Cardiac muscle cell (in vitro differentiated cells and primary cell): ENCODE measurements around the gene ASB7. TPM values are rescaled to one million over a fixed set of nuclear protein-coding genes. Genes with fewer than 3 reads are reported as not detected.

Experiments used
- DNase-seq, 2 donors: peaks; one replicate each; pipeline versions ENCODE4 v3.0.0 to v3.0.0-alpha.2; 2010 to 2017; ENCODE audit warnings: low read depth in 1 of 2, low spot score in 1 of 2
- H3K27ac ChIP-seq: fragments of 200-600 bp; sonication (generic); 2 replicates; pipeline ENCODE4 v1.5.1; 2016
- H3K27me3 ChIP-seq: fragments of 200-600 bp; sonication (generic); 2 replicates; pipeline ENCODE4 v1.6.0; 2016; ENCODE audit warnings: control low read depth
- H3K36me3 ChIP-seq: fragments of 200-600 bp; sonication (generic); 2 replicates; pipeline ENCODE4 v1.5.1; 2016; ENCODE audit warnings: control low read depth
- H3K4me1 ChIP-seq: fragments of 200-600 bp; sonication (generic); 2 replicates; pipeline ENCODE4 v1.8.1; 2017; ENCODE audit warnings: low read depth, mild to moderate bottlenecking, mixed run types
- H3K4me3 ChIP-seq: fragments of 200-600 bp; sonication (generic); 2 replicates; pipeline ENCODE4 v1.5.1; 2016; ENCODE audit warnings: mild to moderate bottlenecking
- H3K9me3 ChIP-seq: fragments of 200-600 bp; sonication (generic); 2 replicates; pipeline ENCODE4 v1.5.1; 2017; ENCODE audit warnings: low read depth, mild to moderate bottlenecking, control low read depth
- polyA plus RNA-seq: library from polyadenylated mRNA; unstranded; fragments of >200 nt; fragmentation: Nextera tagmentation; extraction: Ambion mirVana; gene quantifications from 2 replicates; pipeline ENCODE4 v1.2.1, GENCODE V29; 2016
- total RNA-seq: library from RNA; depleted of rRNA; stranded (reverse); fragments of >200 nt; gene quantifications from 2 replicates; pipeline ENCODE4 v1.2.3, GENCODE V29; 2016
- TF ChIP-seq, protein P1 (sequence below): IDR thresholded peaks from 2 replicates; pipeline ENCODE4 v1.5.1; 2012; ENCODE audit warnings: low read depth, mild to moderate bottlenecking, low read length

The ASB7 gene
- total and polyA plus RNA-seq, 2 experiments from 2014 or later, result 6.8 to 19.2 TPM

DNA sequence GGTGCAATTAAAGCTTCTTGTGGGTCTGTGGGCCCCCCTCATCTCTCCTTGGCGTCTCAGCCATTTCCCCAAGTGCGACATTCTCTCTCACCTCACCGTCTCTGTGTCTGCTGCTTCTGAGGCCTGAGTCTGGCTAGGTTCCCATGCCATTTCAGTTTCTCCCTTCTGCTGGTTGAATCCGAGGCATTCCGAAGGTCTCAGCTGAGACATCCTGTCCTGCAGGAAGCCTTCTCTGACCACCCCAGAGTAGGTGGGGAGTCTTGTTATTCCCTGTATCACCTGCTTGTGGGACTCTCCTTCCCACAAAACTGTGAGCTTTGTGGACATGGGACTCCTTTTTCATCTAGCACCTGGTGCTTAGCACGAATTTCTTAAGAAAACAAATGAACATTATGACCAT, 78.3 kb downstream of the ASB7 start:
- Histone ChIP-seq H3K36me3 (no peaks in the 10 kb centered on the region), H3K27ac (no peak overlapping the region), H3K4me1 (no peaks in the 10 kb centered on the region), H3K9me3 (no peaks in the 10 kb centered on the region), H3K27me3 (no peaks in the 10 kb centered on the region), H3K4me3 (no peak overlapping the region)
- no peak for DNase-seq
- TF ChIP-seq, protein P1, sequence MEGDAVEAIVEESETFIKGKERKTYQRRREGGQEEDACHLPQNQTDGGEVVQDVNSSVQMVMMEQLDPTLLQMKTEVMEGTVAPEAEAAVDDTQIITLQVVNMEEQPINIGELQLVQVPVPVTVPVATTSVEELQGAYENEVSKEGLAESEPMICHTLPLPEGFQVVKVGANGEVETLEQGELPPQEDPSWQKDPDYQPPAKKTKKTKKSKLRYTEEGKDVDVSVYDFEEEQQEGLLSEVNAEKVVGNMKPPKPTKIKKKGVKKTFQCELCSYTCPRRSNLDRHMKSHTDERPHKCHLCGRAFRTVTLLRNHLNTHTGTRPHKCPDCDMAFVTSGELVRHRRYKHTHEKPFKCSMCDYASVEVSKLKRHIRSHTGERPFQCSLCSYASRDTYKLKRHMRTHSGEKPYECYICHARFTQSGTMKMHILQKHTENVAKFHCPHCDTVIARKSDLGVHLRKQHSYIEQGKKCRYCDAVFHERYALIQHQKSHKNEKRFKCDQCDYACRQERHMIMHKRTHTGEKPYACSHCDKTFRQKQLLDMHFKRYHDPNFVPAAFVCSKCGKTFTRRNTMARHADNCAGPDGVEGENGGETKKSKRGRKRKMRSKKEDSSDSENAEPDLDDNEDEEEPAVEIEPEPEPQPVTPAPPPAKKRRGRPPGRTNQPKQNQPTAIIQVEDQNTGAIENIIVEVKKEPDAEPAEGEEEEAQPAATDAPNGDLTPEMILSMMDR, result no peak

DNA sequence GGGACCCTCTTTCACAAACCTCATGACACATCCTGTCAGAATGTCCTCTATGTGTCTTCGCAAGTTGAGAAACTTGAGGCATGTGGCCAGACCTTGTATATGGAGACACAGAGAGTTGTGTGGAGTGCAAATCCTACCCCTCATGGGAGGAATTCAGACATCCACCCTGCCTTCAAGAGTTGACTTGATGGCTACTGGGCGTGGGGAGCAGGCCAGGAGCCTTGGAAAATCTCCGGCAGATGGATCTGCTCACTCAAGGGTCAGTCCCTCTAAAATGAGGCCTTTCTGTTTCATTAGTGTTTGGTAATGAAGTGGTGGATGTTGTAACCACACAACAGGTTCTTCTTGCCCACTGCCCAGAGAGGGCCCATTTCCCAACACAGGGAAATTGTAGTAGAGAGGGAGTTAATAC, 79.0 kb downstream of the ASB7 start:
- Histone ChIP-seq H3K27ac (no peak overlapping the region), H3K9me3 (no peaks in the 10 kb centered on the region), H3K36me3 (no peaks in the 10 kb centered on the region), H3K4me3 (no peak overlapping the region), H3K27me3 (no peaks in the 10 kb centered on the region), H3K4me1 (no peaks in the 10 kb centered on the region)
- no peak for DNase-seq
- TF ChIP-seq, protein P1, result no peak

DNA sequence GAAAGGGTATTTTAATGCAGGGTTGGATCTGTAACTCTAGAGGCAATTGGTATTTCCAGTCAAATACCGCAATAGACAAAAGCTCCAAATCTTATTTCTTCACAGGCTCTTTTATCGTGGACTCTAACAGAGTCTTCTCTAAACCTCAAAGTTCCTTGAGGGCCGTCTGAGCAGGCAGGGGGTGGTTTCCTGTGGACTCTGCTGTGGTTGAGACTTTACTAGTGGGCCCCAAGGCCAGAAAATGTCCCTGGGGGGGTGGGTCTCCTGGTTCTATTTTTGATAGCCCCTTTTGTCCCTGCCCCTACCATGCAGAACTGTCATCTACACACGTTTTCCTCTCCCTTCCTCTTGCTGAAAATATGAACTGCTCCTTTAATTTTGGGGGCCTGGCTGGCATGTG, 80.1 kb downstream of the ASB7 start:
- Histone ChIP-seq H3K36me3 (no peaks in the 10 kb centered on the region), H3K27ac (no peak overlapping the region), H3K9me3 (no peaks in the 10 kb centered on the region), H3K27me3 (no peaks in the 10 kb centered on the region), H3K4me1 (no peaks in the 10 kb centered on the region), H3K4me3 (no peak overlapping the region)
- DNase-seq, result no peak
- TF ChIP-seq, protein P1, result no peak

DNA sequence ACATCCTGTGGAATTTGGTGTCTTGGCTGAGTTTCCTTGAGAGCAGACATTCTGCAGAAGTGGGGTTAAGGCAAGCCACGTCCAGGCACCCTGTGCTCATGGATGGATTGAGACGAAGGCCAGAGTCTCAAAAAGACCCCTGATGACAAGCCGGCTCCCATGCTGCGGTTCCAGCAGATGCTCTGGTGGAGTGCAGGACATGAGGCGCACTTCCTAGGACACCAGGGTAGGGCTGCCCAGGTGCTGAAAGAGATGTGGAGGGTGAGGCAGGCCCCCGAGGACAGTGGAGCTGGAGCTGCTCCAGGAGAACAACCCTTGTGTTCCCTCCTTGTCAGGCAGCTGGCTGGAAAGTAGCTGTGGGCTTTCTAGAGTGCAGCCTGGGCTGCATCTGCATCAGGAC, 81.0 kb downstream of the ASB7 start:
- no peaks in the 10 kb centered on the region for H3K4me1 ChIP-seq
- H3K4me3 ChIP-seq, result no peak overlapping the region
- no peaks in the 10 kb centered on the region for H3K36me3 ChIP-seq
- TF ChIP-seq, protein P1, result no peak
- H3K9me3 ChIP-seq, result no peaks in the 10 kb centered on the region
- H3K27me3 ChIP-seq, result no peaks in the 10 kb centered on the region
- DNase-seq, result no peak
- H3K27ac ChIP-seq, result no peak overlapping the region

DNA sequence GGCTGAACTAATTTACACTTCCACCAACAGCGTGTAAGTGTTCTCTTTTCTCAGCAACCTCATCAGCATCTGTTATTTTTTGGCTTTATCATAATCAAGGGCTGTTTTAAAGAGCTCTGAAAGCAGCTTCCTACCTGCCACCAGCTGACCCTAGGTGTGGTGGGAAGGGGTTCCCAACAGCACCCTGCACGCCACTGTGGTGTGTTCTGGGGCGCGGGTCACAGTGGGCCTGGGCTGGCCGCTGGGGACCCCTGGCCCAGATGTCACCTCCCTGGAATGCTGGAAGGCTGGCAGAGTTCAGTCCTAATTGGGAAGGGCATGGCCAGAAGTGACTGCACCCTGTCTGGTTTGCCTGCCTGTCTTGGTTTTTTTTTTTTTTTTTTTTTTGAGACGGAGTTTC, 82.2 kb downstream of the ASB7 start:
- TF ChIP-seq, protein P1, result no peak
- Histone ChIP-seq H3K27me3 (no peaks in the 10 kb centered on the region), H3K4me3 (no peak overlapping the region), H3K36me3 (no peaks in the 10 kb centered on the region), H3K27ac (no peak overlapping the region), H3K9me3 (no peaks in the 10 kb centered on the region), H3K4me1 (no peaks in the 10 kb centered on the region)
- no peak for DNase-seq
